ENCODE results near the gene RASGRF2.

Gene RASGRF2

DNA sequence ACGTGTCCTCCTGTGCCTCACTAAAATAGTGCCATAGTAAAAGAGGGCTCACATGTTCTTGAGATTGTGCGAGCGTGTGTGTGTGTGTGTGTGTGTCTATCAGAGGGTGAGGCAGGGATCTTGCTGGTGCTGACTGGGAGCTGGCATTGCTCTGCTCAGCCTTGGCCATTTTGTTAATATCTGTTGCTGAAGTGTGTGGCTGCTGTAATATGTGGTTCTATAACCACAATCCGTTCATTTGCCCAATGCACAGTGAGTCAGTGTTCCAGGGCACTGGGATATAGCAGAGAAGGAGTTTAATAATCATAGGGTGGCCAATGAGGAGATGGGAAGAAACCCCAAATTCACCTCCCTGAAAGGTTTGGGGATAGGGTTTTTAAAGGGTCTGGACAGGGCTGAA lies 61.3 kb downstream of the RASGRF2 start:
- Histone ChIP-seq H4K12ac (ENCODE audit: low read depth, low read length) (no peak overlapping the region), H3K27ac (ENCODE audit: low read depth, low read length) (peak overlapping the region; percentile 88), H3K18ac (ENCODE audit: low read length) (peak overlapping the region; percentile 94), H3K79me2 (ENCODE audit: control insufficient read depth, insufficient read depth, low read length, poor library complexity) (peaks cover 24% of the 10 kb centered on the region), H3K4me2 (ENCODE audit: low read length) (no peak overlapping the region), H4K91ac (ENCODE audit: low read depth, low read length) (peak overlapping the region; percentile 99), H2BK12ac (ENCODE audit: low read length) (peak overlapping the region; percentile 80), H3K9me3 (ENCODE audit: insufficient read depth, low read depth, low read length) (no peaks in the 10 kb centered on the region), H3K4me1 (ENCODE audit: control insufficient read depth in 1 of 2, insufficient read depth in 2 of 2, low read length in 2 of 2) (peaks cover 47 to 49% of the 10 kb centered on the region in 2 experiments), H3K4ac (ENCODE audit: low read depth, low read length) (peak overlapping the region; percentile 93), H3K14ac (ENCODE audit: low read length) (peak overlapping the region; percentile 16), H3K23ac (ENCODE audit: low read length) (no peak overlapping the region), H3K27me3 (ENCODE audit: insufficient read depth, low read length) (no peaks in the 10 kb centered on the region), H4K8ac (ENCODE audit: low read depth, low read length) (peak overlapping the region; percentile 70), H3K79me1 (ENCODE audit: low read length) (peaks cover 36% of the 10 kb centered on the region), H3K4me3 (ENCODE audit: low read depth, low read length) (no peak overlapping the region), H2BK120ac (ENCODE audit: insufficient read depth, low read length, poor library complexity) (peak overlapping the region; percentile 87), H2AFZ (ENCODE audit: insufficient read depth, low read length, poor library complexity) (no peak overlapping the region), H2AK5ac (ENCODE audit: low read length) (peak overlapping the region; percentile 85), H3K9ac (ENCODE audit: low read length) (no peak overlapping the region), H2BK5ac (ENCODE audit: low read depth, low read length, poor library complexity) (peak overlapping the region; percentile 74), H3K36me3 (ENCODE audit: control insufficient read depth in 1 of 2, insufficient read depth in 2 of 2, low read length in 2 of 2) (peaks cover 4 to 9% of the 10 kb centered on the region in 2 experiments)
- peak; percentile 39 to 76 for DNase-seq
- WGBS (ENCODE audit: extremely low coverage, insufficient coverage, insufficient read length) = no CpG with 5 or more reads among the region's 4 CpGs

DNA sequence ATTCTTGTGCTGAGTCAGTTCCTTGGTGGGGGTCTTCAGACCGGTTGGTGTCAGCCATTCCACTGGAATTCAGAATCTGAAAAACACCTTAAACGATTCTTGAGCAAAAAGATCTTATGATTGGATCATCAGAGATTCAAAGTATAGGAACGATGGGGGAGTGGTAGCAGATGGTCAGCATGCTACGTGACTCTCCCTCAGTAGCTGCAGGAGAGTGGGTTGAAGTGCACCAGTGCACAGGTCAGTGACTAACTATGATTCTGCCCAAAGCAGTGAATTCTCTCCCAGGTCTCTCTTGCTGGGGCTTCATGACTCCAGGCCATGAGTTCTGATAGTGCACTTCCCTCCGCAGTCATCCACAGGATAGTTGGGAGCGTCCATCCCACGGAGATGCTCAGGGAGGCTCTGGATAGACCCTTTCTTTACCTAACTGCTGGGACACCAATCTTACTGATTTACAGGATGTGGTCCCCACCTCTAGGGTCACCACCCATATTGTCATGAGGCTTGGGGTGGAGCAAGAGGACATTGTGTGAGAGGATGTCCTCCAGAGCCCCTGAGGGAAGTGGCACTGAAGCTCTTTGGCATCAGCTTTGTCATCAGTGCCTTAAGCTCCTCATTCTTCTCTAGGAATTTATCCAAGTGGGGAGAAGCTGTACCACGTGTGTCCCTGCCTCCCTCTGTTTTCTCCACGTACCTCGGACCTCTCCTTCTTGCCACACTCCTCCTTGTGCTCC lies 62.0 kb downstream of the RASGRF2 start:
- no peak overlapping the region for H3K4me3 ChIP-seq (ENCODE audit: low read depth, low read length)
- peaks cover 4 to 9% of the 10 kb centered on the region in 2 experiments for H3K36me3 ChIP-seq (ENCODE audit: control insufficient read depth in 1 of 2, insufficient read depth in 2 of 2, low read length in 2 of 2)
- H3K9ac ChIP-seq (ENCODE audit: low read length) = no peak overlapping the region
- no peak overlapping the region for H3K23ac ChIP-seq (ENCODE audit: low read length)
- peaks cover 44 to 49% of the 10 kb centered on the region in 2 experiments for H3K4me1 ChIP-seq (ENCODE audit: control insufficient read depth in 1 of 2, insufficient read depth in 2 of 2, low read length in 2 of 2)
- H4K8ac ChIP-seq (ENCODE audit: low read depth, low read length) = peak overlapping the region; percentile 86
- no peak overlapping the region for H4K12ac ChIP-seq (ENCODE audit: low read depth, low read length)
- no CpG with 5 or more reads among the region's 10 CpGs for WGBS (ENCODE audit: extremely low coverage, insufficient coverage, insufficient read length)
- peak overlapping the region; percentile 65 for H2AK5ac ChIP-seq (ENCODE audit: low read length)
- peak; percentile 90 to 95 for DNase-seq
- peak overlapping the region; percentile 88 for H3K27ac ChIP-seq (ENCODE audit: low read depth, low read length)
- H3K27me3 ChIP-seq (ENCODE audit: insufficient read depth, low read length) = no peaks in the 10 kb centered on the region
- peak overlapping the region; percentile 87 for H2BK120ac ChIP-seq (ENCODE audit: insufficient read depth, low read length, poor library complexity)
- H3K18ac ChIP-seq (ENCODE audit: low read length) = peak overlapping the region; percentile 96
- no peak overlapping the region for H2AFZ ChIP-seq (ENCODE audit: insufficient read depth, low read length, poor library complexity)
- H3K4me2 ChIP-seq (ENCODE audit: low read length) = peak overlapping the region; percentile 0
- H3K9me3 ChIP-seq (ENCODE audit: insufficient read depth, low read depth, low read length) = no peaks in the 10 kb centered on the region
- H3K79me2 ChIP-seq (ENCODE audit: control insufficient read depth, insufficient read depth, low read length, poor library complexity) = peaks cover 23% of the 10 kb centered on the region
- H2BK12ac ChIP-seq (ENCODE audit: low read length) = peak overlapping the region; percentile 97
- peaks cover 36% of the 10 kb centered on the region for H3K79me1 ChIP-seq (ENCODE audit: low read length)
- H4K91ac ChIP-seq (ENCODE audit: low read depth, low read length) = peak overlapping the region; percentile 99
- peak overlapping the region; percentile 93 for H3K14ac ChIP-seq (ENCODE audit: low read length)
- H3K4ac ChIP-seq (ENCODE audit: low read depth, low read length) = peak overlapping the region; percentile 22
- peak overlapping the region; percentile 74 for H2BK5ac ChIP-seq (ENCODE audit: low read depth, low read length, poor library complexity)

DNA sequence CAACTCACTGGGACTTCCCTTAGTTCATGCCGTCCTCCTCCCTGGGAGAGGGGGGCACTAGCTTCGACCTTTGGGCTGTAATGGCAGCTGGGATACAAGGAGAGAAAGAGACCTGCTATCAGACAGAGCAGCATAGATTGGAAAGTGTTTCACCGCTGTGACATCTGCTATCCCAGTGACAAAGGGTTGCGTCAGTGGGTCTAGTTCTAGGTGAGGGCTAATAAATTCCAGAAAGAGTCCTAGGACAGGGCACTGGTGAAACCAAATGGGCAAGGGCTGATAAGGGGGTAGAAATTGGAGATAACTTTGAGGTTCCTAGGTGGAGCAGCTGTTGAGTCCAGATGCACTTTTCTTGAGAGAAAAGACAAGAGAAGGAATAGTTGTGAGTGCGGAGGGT lies 62.5 kb downstream of the RASGRF2 start:
- H2BK12ac ChIP-seq (ENCODE audit: low read length) = peak overlapping the region; percentile 97
- peaks cover 4 to 9% of the 10 kb centered on the region in 2 experiments for H3K36me3 ChIP-seq (ENCODE audit: control insufficient read depth in 1 of 2, insufficient read depth in 2 of 2, low read length in 2 of 2)
- no peak overlapping the region for H2AFZ ChIP-seq (ENCODE audit: insufficient read depth, low read length, poor library complexity)
- peak overlapping the region; percentile 96 for H3K18ac ChIP-seq (ENCODE audit: low read length)
- H3K4me1 ChIP-seq (ENCODE audit: control insufficient read depth in 1 of 2, insufficient read depth in 2 of 2, low read length in 2 of 2) = peaks cover 42 to 50% of the 10 kb centered on the region in 2 experiments
- H3K4me3 ChIP-seq (ENCODE audit: low read depth, low read length) = no peak overlapping the region
- no peaks in the 10 kb centered on the region for H3K9me3 ChIP-seq (ENCODE audit: insufficient read depth, low read depth, low read length)
- DNase-seq = peak; percentile 89 to 95
- peak overlapping the region; percentile 86 for H4K8ac ChIP-seq (ENCODE audit: low read depth, low read length)
- no peak overlapping the region for H3K23ac ChIP-seq (ENCODE audit: low read length)
- H3K27me3 ChIP-seq (ENCODE audit: insufficient read depth, low read length) = no peaks in the 10 kb centered on the region
- peak overlapping the region; percentile 0 for H3K4me2 ChIP-seq (ENCODE audit: low read length)
- H3K14ac ChIP-seq (ENCODE audit: low read length) = peak overlapping the region; percentile 93
- H2BK120ac ChIP-seq (ENCODE audit: insufficient read depth, low read length, poor library complexity) = peak overlapping the region; percentile 87
- H3K27ac ChIP-seq (ENCODE audit: low read depth, low read length) = peak overlapping the region; percentile 88
- H4K91ac ChIP-seq (ENCODE audit: low read depth, low read length) = peak overlapping the region; percentile 99
- H3K4ac ChIP-seq (ENCODE audit: low read depth, low read length) = peak overlapping the region; percentile 22
- peak overlapping the region; percentile 65 for H2AK5ac ChIP-seq (ENCODE audit: low read length)
- H2BK5ac ChIP-seq (ENCODE audit: low read depth, low read length, poor library complexity) = peak overlapping the region; percentile 63
- H3K9ac ChIP-seq (ENCODE audit: low read length) = no peak overlapping the region
- peaks cover 21% of the 10 kb centered on the region for H3K79me2 ChIP-seq (ENCODE audit: control insufficient read depth, insufficient read depth, low read length, poor library complexity)
- no peak overlapping the region for H4K12ac ChIP-seq (ENCODE audit: low read depth, low read length)
- WGBS (ENCODE audit: extremely low coverage, insufficient coverage, insufficient read length) = no CpG with 5 or more reads among the region's 5 CpGs
- peaks cover 35% of the 10 kb centered on the region for H3K79me1 ChIP-seq (ENCODE audit: low read length)

DNA sequence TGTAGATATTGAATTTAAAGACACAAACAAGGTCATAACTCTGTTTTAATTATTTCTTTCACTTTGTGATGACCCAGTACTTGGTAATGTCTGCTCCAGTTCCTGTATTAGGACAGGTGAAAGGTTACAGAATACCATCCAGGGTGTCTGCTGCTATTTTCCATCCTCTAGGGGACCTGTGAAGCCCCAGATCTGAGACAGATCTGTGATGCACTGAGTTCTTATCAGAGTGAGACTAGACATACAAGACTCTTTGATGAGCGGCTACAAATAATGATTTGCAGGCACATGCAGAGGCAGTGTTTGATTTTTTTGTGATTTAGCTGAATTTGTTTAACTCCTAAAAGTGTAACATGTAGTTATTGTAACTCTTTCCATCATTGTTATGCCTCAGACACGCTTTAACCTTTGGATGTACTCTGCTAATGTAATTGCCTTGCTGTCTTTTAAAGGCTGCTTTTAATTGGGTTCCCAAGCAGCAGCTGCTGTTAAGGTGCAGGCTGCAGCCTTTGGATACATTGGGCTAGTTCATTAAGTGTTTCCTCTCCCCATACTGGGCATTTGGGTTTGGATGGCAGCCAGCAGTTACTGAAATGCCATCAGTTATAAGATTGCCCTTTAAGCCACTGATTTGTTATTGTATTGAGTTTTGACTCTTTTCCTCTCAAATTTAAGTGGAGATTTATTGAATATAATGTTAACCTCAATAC lies 63.3 kb downstream of the RASGRF2 start:
- Histone ChIP-seq H3K9me3 (ENCODE audit: insufficient read depth, low read depth, low read length) (no peaks in the 10 kb centered on the region), H2BK12ac (ENCODE audit: low read length) (no peak overlapping the region), H3K4me2 (ENCODE audit: low read length) (peak overlapping the region; percentile 17), H4K91ac (ENCODE audit: low read depth, low read length) (peak overlapping the region; percentile 88), H4K8ac (ENCODE audit: low read depth, low read length) (no peak overlapping the region), H3K79me1 (ENCODE audit: low read length) (peaks cover 35% of the 10 kb centered on the region), H3K27ac (ENCODE audit: low read depth, low read length) (peak overlapping the region; percentile 88), H2AFZ (ENCODE audit: insufficient read depth, low read length, poor library complexity) (no peak overlapping the region), H3K27me3 (ENCODE audit: insufficient read depth, low read length) (no peaks in the 10 kb centered on the region), H3K18ac (ENCODE audit: low read length) (no peak overlapping the region), H3K4me3 (ENCODE audit: low read depth, low read length) (no peak overlapping the region), H2BK120ac (ENCODE audit: insufficient read depth, low read length, poor library complexity) (no peak overlapping the region), H3K23ac (ENCODE audit: low read length) (no peak overlapping the region), H3K9ac (ENCODE audit: low read length) (no peak overlapping the region), H3K79me2 (ENCODE audit: control insufficient read depth, insufficient read depth, low read length, poor library complexity) (peaks cover 21% of the 10 kb centered on the region), H3K4me1 (ENCODE audit: control insufficient read depth in 1 of 2, insufficient read depth in 2 of 2, low read length in 2 of 2) (peaks cover 45 to 50% of the 10 kb centered on the region in 2 experiments), H3K4ac (ENCODE audit: low read depth, low read length) (peak overlapping the region; percentile 84), H3K14ac (ENCODE audit: low read length) (peak overlapping the region; percentile 72), H3K36me3 (ENCODE audit: control insufficient read depth in 1 of 2, insufficient read depth in 2 of 2, low read length in 2 of 2) (peaks cover 4 to 9% of the 10 kb centered on the region in 2 experiments), H2AK5ac (ENCODE audit: low read length) (peak overlapping the region; percentile 75), H4K12ac (ENCODE audit: low read depth, low read length) (no peak overlapping the region), H2BK5ac (ENCODE audit: low read depth, low read length, poor library complexity) (peak overlapping the region; percentile 96)
- no peak for DNase-seq
- WGBS (ENCODE audit: extremely low coverage, insufficient coverage, insufficient read length) = no CpG with 5 or more reads among the region's 2 CpGs

Measured in trophoblast cell (in vitro differentiated cells and primary cell).